ENCODE results near the gene UNKL.

The UNKL gene

DNA sequence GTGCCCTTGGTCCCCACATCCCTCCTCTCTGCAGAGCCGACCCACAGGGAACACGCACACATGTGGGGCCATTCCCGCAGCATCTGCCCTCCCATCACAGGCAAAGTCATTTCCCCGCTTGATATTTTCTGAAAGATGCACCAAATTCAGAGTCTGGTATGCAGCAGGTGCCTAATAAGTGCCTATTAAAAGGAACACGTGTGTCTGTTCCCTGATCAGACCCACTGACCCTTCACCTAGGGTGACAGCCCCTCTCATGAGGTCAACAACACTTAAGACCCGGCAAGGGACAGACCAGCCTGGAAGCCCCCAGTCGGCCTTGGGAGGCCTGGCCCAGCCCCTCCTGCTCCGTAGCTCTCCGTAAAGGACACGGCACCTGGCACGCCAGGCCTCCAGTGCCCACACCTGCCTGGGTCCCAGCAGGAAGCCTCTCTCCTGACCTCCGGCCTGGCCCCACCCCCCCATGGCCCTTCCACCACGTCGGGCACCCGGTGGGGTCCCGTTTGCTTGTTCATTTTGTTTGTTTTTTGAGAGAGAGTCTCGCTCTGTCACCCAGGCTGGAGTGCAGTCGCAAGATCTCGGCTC, 20.0 kb downstream of the UNKL start:
- Histone ChIP-seq H3K4me2 (ENCODE audit: low read length) (no peak overlapping the region), H3K9me3 (ENCODE audit: low read length) (no peaks in the 10 kb centered on the region), H3K9ac (ENCODE audit: low read length) (no peak overlapping the region), H3K36me3 (ENCODE audit: insufficient read depth, low read length) (peaks cover 20% of the 10 kb centered on the region; the same call in 1 of the 2 replicates), H3K27me3 (ENCODE audit: insufficient read depth, low read length) (no peaks in the 10 kb centered on the region), H4K20me1 (ENCODE audit: insufficient read depth, low read length) (no peaks in the 10 kb centered on the region), H3K27ac (ENCODE audit: low read depth, low read length, poor library complexity, severe bottlenecking) (no peak overlapping the region), H3K79me2 (ENCODE audit: insufficient read depth, low read length) (no peaks in the 10 kb centered on the region), H3K9me2 (ENCODE audit: low read depth, low read length) (no peaks in the 10 kb centered on the region), H3K4me3 (ENCODE audit: low read depth, low read length, poor library complexity, severe bottlenecking) (no peak overlapping the region), H3F3A (ENCODE audit: insufficient read depth, low read length) (no peaks in the 10 kb centered on the region), H3K4me1 (ENCODE audit: insufficient read depth, low read length, severe bottlenecking) (no peaks in the 10 kb centered on the region), H2AFZ (ENCODE audit: low read length) (no peak overlapping the region)
- no peak for TF ChIP-seq EZH2 (IDR thresholded peaks at IDR 0.05; ENCODE audit: borderline replicate concordance, low read length)
- TF ChIP-seq, protein P1, sequence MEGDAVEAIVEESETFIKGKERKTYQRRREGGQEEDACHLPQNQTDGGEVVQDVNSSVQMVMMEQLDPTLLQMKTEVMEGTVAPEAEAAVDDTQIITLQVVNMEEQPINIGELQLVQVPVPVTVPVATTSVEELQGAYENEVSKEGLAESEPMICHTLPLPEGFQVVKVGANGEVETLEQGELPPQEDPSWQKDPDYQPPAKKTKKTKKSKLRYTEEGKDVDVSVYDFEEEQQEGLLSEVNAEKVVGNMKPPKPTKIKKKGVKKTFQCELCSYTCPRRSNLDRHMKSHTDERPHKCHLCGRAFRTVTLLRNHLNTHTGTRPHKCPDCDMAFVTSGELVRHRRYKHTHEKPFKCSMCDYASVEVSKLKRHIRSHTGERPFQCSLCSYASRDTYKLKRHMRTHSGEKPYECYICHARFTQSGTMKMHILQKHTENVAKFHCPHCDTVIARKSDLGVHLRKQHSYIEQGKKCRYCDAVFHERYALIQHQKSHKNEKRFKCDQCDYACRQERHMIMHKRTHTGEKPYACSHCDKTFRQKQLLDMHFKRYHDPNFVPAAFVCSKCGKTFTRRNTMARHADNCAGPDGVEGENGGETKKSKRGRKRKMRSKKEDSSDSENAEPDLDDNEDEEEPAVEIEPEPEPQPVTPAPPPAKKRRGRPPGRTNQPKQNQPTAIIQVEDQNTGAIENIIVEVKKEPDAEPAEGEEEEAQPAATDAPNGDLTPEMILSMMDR (IDR thresholded peaks at IDR 0.05; ENCODE audit: low read length), result no peak

DNA sequence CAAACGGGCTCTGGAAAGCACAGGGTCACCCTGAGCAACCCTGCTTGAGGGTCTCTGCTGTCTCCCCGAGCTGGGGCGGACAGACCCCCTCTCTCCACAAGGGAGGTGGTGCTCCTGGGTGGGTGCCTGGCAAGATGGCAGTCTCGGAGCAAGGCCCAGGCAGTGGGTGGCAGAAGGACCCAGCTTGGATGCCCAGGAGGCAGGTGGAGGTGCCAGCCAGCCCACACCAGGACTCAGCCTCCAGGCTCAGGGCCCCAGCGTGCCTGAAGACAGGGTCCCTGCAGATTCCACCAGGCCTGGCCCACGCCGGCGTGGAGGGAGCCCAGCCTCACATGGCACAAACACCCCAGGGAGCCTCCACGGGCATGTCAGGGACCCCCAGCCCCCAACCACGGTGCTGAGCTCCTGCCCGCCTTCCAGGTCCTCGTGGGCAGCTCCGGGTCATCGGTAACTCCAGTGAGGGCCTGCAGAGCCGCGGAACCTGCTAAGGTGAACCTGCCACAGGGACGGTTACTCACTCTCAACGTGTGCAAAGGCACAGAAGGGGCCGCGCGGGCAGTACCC, 20.8 kb downstream of the UNKL start:
- H3K36me3 ChIP-seq (ENCODE audit: insufficient read depth, low read length), result peaks cover 14% of the 10 kb centered on the region; the same call in 1 of the 2 replicates
- TF ChIP-seq, protein P1 (IDR thresholded peaks at IDR 0.05; ENCODE audit: low read length), result no peak
- TF ChIP-seq EZH2 (IDR thresholded peaks at IDR 0.05; ENCODE audit: borderline replicate concordance, low read length), result no peak
- H3K27ac ChIP-seq (ENCODE audit: low read depth, low read length, poor library complexity, severe bottlenecking), result no peak overlapping the region
- H3K4me3 ChIP-seq (ENCODE audit: low read depth, low read length, poor library complexity, severe bottlenecking), result no peak overlapping the region
- no peak overlapping the region for H3K9ac ChIP-seq (ENCODE audit: low read length)
- H3K27me3 ChIP-seq (ENCODE audit: insufficient read depth, low read length), result no peaks in the 10 kb centered on the region
- no peaks in the 10 kb centered on the region for H3F3A ChIP-seq (ENCODE audit: insufficient read depth, low read length)
- H3K4me1 ChIP-seq (ENCODE audit: insufficient read depth, low read length, severe bottlenecking), result no peaks in the 10 kb centered on the region
- no peak overlapping the region for H2AFZ ChIP-seq (ENCODE audit: low read length)
- no peak overlapping the region for H3K4me2 ChIP-seq (ENCODE audit: low read length)
- no peaks in the 10 kb centered on the region for H3K79me2 ChIP-seq (ENCODE audit: insufficient read depth, low read length)
- H4K20me1 ChIP-seq (ENCODE audit: insufficient read depth, low read length), result no peaks in the 10 kb centered on the region
- no peaks in the 10 kb centered on the region for H3K9me2 ChIP-seq (ENCODE audit: low read depth, low read length)
- H3K9me3 ChIP-seq (ENCODE audit: low read length), result no peaks in the 10 kb centered on the region

DNA sequence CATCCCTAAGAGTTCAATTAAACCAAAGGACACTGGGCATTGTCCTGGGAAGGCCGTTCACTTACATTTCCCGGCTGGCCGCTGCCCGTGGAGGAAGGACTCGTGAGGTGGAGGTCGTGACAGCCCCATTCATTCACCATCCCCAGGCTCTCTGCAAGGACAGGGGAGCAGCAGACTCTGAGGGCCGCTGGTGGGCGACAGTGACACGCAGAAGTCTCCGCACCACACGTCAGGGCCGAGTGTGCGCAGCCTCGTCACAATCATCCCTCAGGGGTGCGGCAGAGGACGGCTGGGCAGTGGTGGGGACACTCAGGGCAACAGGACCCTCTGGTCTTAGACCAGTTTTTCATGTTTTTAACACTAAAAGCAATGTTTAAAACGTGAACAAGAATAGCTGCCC, 21.7 kb downstream of the UNKL start:
- H3K27me3 ChIP-seq (ENCODE audit: insufficient read depth, low read length), result no peaks in the 10 kb centered on the region
- no peaks in the 10 kb centered on the region for H3K9me3 ChIP-seq (ENCODE audit: low read length)
- H3K9ac ChIP-seq (ENCODE audit: low read length), result no peak overlapping the region
- no peaks in the 10 kb centered on the region for H3F3A ChIP-seq (ENCODE audit: insufficient read depth, low read length)
- no peak overlapping the region for H3K27ac ChIP-seq (ENCODE audit: low read depth, low read length, poor library complexity, severe bottlenecking)
- H3K4me3 ChIP-seq (ENCODE audit: low read depth, low read length, poor library complexity, severe bottlenecking), result no peak overlapping the region
- no peaks in the 10 kb centered on the region for H3K9me2 ChIP-seq (ENCODE audit: low read depth, low read length)
- no peak overlapping the region for H2AFZ ChIP-seq (ENCODE audit: low read length)
- no peaks in the 10 kb centered on the region for H4K20me1 ChIP-seq (ENCODE audit: insufficient read depth, low read length)
- no peaks in the 10 kb centered on the region for H3K79me2 ChIP-seq (ENCODE audit: insufficient read depth, low read length)
- peaks cover 13% of the 10 kb centered on the region; the same call in 1 of the 2 replicates for H3K36me3 ChIP-seq (ENCODE audit: insufficient read depth, low read length)
- no peaks in the 10 kb centered on the region for H3K4me1 ChIP-seq (ENCODE audit: insufficient read depth, low read length, severe bottlenecking)
- TF ChIP-seq, protein P1 (IDR thresholded peaks at IDR 0.05; ENCODE audit: low read length), result no peak
- no peak for TF ChIP-seq EZH2 (IDR thresholded peaks at IDR 0.05; ENCODE audit: borderline replicate concordance, low read length)
- H3K4me2 ChIP-seq (ENCODE audit: low read length), result no peak overlapping the region

Measured in OCI-LY1 (cell line).